Measurements from ENCODE around the gene CPSF3.

The CPSF3 gene

GRCh38 chr2:9417725-9418124 lies 5.7 kb upstream of the CPSF3 start:
- no peak for TF ChIP-seq EZH2phosphoT487 (IDR thresholded peaks at IDR 0.05; ENCODE audit: borderline replicate concordance, low read length)
- Histone ChIP-seq H3K9me3 (ENCODE audit: control insufficient read depth, insufficient read depth, low read length) (no peaks in the 10 kb centered on the region), H3K27ac (ENCODE audit: low read depth, low read length) (no peak overlapping the region), H3K79me2 (ENCODE audit: control insufficient read depth, low read length) (peaks cover 59% of the 10 kb centered on the region), H3K36me3 (ENCODE audit: control insufficient read depth, low read length) (peaks cover 22% of the 10 kb centered on the region), H3F3A (ENCODE audit: control insufficient read depth, insufficient read depth) (no peaks in the 10 kb centered on the region), H3K4me2 (ENCODE audit: low read length) (no peak overlapping the region), H4K20me1 (ENCODE audit: control insufficient read depth, insufficient read depth, low read depth, low read length) (no peaks in the 10 kb centered on the region), H3K4me1 (ENCODE audit: control insufficient read depth, low read length) (peaks cover 11% of the 10 kb centered on the region), H3K4me3 (ENCODE audit: low read length) (no peak overlapping the region), H3K27me3 (ENCODE audit: control insufficient read depth, low read length) (no peaks in the 10 kb centered on the region), H3K9me2 (replicated peaks; ENCODE audit: control insufficient read depth, low read length) (no peaks in the 10 kb centered on the region)

- peaks cover 66% of the 10 kb centered on the region for H3K79me2 ChIP-seq (ENCODE audit: control insufficient read depth, low read length)
- no peaks in the 10 kb centered on the region for H3F3A ChIP-seq (ENCODE audit: control insufficient read depth, insufficient read depth)
These were observed 4.7 kb upstream of the CPSF3 start for GRCh38 chr2:9418746-9419145.

GRCh38 chr2:9419541-9419940 lies 3.9 kb upstream of the CPSF3 start:
- peaks cover 23% of the 10 kb centered on the region for H3K36me3 ChIP-seq (ENCODE audit: control insufficient read depth, low read length)
- peaks cover 71% of the 10 kb centered on the region for H3K79me2 ChIP-seq (ENCODE audit: control insufficient read depth, low read length)
- no peaks in the 10 kb centered on the region for H4K20me1 ChIP-seq (ENCODE audit: control insufficient read depth, insufficient read depth, low read depth, low read length)
- H3K27me3 ChIP-seq (ENCODE audit: control insufficient read depth, low read length), result no peaks in the 10 kb centered on the region
- H3K9me2 ChIP-seq (replicated peaks; ENCODE audit: control insufficient read depth, low read length), result no peaks in the 10 kb centered on the region
- H3F3A ChIP-seq (ENCODE audit: control insufficient read depth, insufficient read depth), result no peaks in the 10 kb centered on the region
- H3K4me2 ChIP-seq (ENCODE audit: low read length), result no peak overlapping the region
- no peak for TF ChIP-seq CTCF (IDR thresholded peaks at IDR 0.05; ENCODE audit: low read depth, low read length, poor library complexity, severe bottlenecking)
- TF ChIP-seq EZH2phosphoT487 (IDR thresholded peaks at IDR 0.05; ENCODE audit: borderline replicate concordance, low read length), result no peak
- H3K4me3 ChIP-seq (ENCODE audit: low read length), result no peak overlapping the region
- no peaks in the 10 kb centered on the region for H3K9me3 ChIP-seq (ENCODE audit: control insufficient read depth, insufficient read depth, low read length)
- peaks cover 14% of the 10 kb centered on the region for H3K4me1 ChIP-seq (ENCODE audit: control insufficient read depth, low read length)
- no peak overlapping the region for H3K27ac ChIP-seq (ENCODE audit: low read depth, low read length)

More at GRCh38 chr2:9418746-9419145, 4.7 kb upstream of the CPSF3 start:
- H3K4me3 ChIP-seq (ENCODE audit: low read length), result no peak overlapping the region
- H3K4me1 ChIP-seq (ENCODE audit: control insufficient read depth, low read length), result peaks cover 11% of the 10 kb centered on the region
- no peaks in the 10 kb centered on the region for H3K9me3 ChIP-seq (ENCODE audit: control insufficient read depth, insufficient read depth, low read length)
- H3K27ac ChIP-seq (ENCODE audit: low read depth, low read length), result no peak overlapping the region
- no peaks in the 10 kb centered on the region for H3K9me2 ChIP-seq (replicated peaks; ENCODE audit: control insufficient read depth, low read length)
- peaks cover 21% of the 10 kb centered on the region for H3K36me3 ChIP-seq (ENCODE audit: control insufficient read depth, low read length)
- H3K27me3 ChIP-seq (ENCODE audit: control insufficient read depth, low read length), result no peaks in the 10 kb centered on the region
- TF ChIP-seq CTCF (IDR thresholded peaks at IDR 0.05; ENCODE audit: low read depth, low read length, poor library complexity, severe bottlenecking) (no peak), EZH2phosphoT487 (IDR thresholded peaks at IDR 0.05; ENCODE audit: borderline replicate concordance, low read length) (no peak)
- H3K4me2 ChIP-seq (ENCODE audit: low read length), result no peak overlapping the region
- H4K20me1 ChIP-seq (ENCODE audit: control insufficient read depth, insufficient read depth, low read depth, low read length), result no peaks in the 10 kb centered on the region

- Histone ChIP-seq H4K20me1 (ENCODE audit: control insufficient read depth, insufficient read depth, low read depth, low read length) (peaks cover 7% of the 10 kb centered on the region; the same call in 1 of the 2 replicates), H3F3A (ENCODE audit: control insufficient read depth, insufficient read depth) (no peaks in the 10 kb centered on the region), H3K27ac (ENCODE audit: low read depth, low read length) (no peak overlapping the region), H3K79me2 (ENCODE audit: control insufficient read depth, low read length) (peaks cover 79% of the 10 kb centered on the region), H3K27me3 (ENCODE audit: control insufficient read depth, low read length) (no peaks in the 10 kb centered on the region), H3K4me2 (ENCODE audit: low read length) (no peak overlapping the region), H3K9me3 (ENCODE audit: control insufficient read depth, insufficient read depth, low read length) (no peaks in the 10 kb centered on the region), H3K36me3 (ENCODE audit: control insufficient read depth, low read length) (peaks cover 31% of the 10 kb centered on the region), H3K4me3 (ENCODE audit: low read length) (no peak overlapping the region), H3K9me2 (replicated peaks; ENCODE audit: control insufficient read depth, low read length) (no peaks in the 10 kb centered on the region), H3K4me1 (ENCODE audit: control insufficient read depth, low read length) (peaks cover 24% of the 10 kb centered on the region)
- TF ChIP-seq CTCF (IDR thresholded peaks at IDR 0.05; ENCODE audit: low read depth, low read length, poor library complexity, severe bottlenecking) (no peak), EZH2phosphoT487 (IDR thresholded peaks at IDR 0.05; ENCODE audit: borderline replicate concordance, low read length) (no peak)
These were observed 3.0 kb upstream of the CPSF3 start for GRCh38 chr2:9420495-9420894.
